G401.6 (cell line): ENCODE data around the gene ARL4D.
A peak's percentile ranks its signal among the peaks of the same experiment; 100 is the strongest.
"Not testable (repeated sequence)": the region's sequence is repeated elsewhere in the genome, so short reads cannot be mapped to it uniquely, and the experiment has no call there.

Source experiments
- FAIRE-seq: peaks from 2 replicates; lab custom pipeline; 2012; peaks lifted over from hg19 to GRCh38; lab: Jason Lieb, UNC

The ARL4D gene

GRCh38 chr17:43398724-43399595, at the start of gene ARL4D:
ARL4D (plus strand) TSS chr17:43398993; CDS start chr17:43399733, 740 bp downstream.
- no peak for FAIRE-seq

- no peak for FAIRE-seq
Measured at GRCh38 chr17:43349142-43349541, 49.7 kb upstream of the ARL4D start.

GRCh38 chr17:43350888-43351361, 47.9 kb upstream of the ARL4D start:
- no peak for FAIRE-seq

GRCh38 chr17:43351691-43352090, 47.1 kb upstream of the ARL4D start:
- no peak for FAIRE-seq

GRCh38 chr17:43352579-43353331, 46.0 kb upstream of the ARL4D start:
- no peak for FAIRE-seq

GRCh38 chr17:43353393-43353792, 45.4 kb upstream of the ARL4D start:
- no peak for FAIRE-seq

- FAIRE-seq: no peak
Measured at GRCh38 chr17:43354371-43354770, 44.4 kb upstream of the ARL4D start.

- FAIRE-seq: no peak
Measured at GRCh38 chr17:43356450-43356849, 42.3 kb upstream of the ARL4D start.

GRCh38 chr17:43356999-43357398, 41.8 kb upstream of the ARL4D start:
- no peak for FAIRE-seq

- FAIRE-seq: no peak
Measured at GRCh38 chr17:43359469-43360110, 39.2 kb upstream of the ARL4D start.

- no peak for FAIRE-seq
Measured at GRCh38 chr17:43360376-43360738, 38.4 kb upstream of the ARL4D start.

- FAIRE-seq: peak; percentile 98
Measured at GRCh38 chr17:43360739-43361505, 37.9 kb upstream of the ARL4D start.

- no peak for FAIRE-seq
Measured at GRCh38 chr17:43363181-43363925, 35.4 kb upstream of the ARL4D start.

GRCh38 chr17:43363926-43364285, 34.9 kb upstream of the ARL4D start:
- FAIRE-seq: no peak

- FAIRE-seq: no peak
Measured at GRCh38 chr17:43365356-43365755, 33.4 kb upstream of the ARL4D start.

- FAIRE-seq: not testable (repeated sequence)
Measured at GRCh38 chr17:43365921-43366320, 32.9 kb upstream of the ARL4D start.

GRCh38 chr17:43366891-43367736, 31.7 kb upstream of the ARL4D start:
- no peak for FAIRE-seq

GRCh38 chr17:43367737-43368242, 31.0 kb upstream of the ARL4D start:
- peak; percentile 95 for FAIRE-seq

GRCh38 chr17:43368740-43369506, 29.9 kb upstream of the ARL4D start:
- FAIRE-seq: no peak
